Measurements from ENCODE around the gene EPHX1.

- no peak for TF ChIP-seq CTCF (IDR thresholded peaks at IDR 0.05; ENCODE audit: low read depth, low read length, missing input control)
- TF ChIP-seq SP1 (IDR thresholded peaks at IDR 0.05), result no peak
- no peak for TF ChIP-seq JUND (IDR thresholded peaks at IDR 0.05)
These were observed 32.8 kb upstream of the EPHX1 start for GRCh38 chr1:225777058-225777582.

Measured in liver (tissue), 3 donors.